ENCODE results near the gene ABCA12.

ABCA12 gene

GRCh38 chr2:215110918-215111317 lies 27.5 kb downstream of the ABCA12 start:
- Histone ChIP-seq H2AFZ (no peak overlapping the region), H3K27ac (no peak overlapping the region), H3K4me1 (no peaks in the 10 kb centered on the region), H3K9me3 (ENCODE audit: control insufficient read depth, low read length) (no peaks in the 10 kb centered on the region), H3K36me3 (ENCODE audit: control insufficient read depth, insufficient read depth, low read length) (no peaks in the 10 kb centered on the region), H3K4me2 (ENCODE audit: low read length) (no peak overlapping the region), H3K4me3 (ENCODE audit: low read depth, low read length) (no peak overlapping the region), H3K9ac (no peak overlapping the region), H3K27me3 (ENCODE audit: control insufficient read depth, insufficient read depth, low read length) (no peaks in the 10 kb centered on the region), H3K79me2 (no peaks in the 10 kb centered on the region)
- TF ChIP-seq CTCF (IDR thresholded peaks at IDR 0.05) = no peak

- no peak overlapping the region for H3K4me3 ChIP-seq (ENCODE audit: low read depth, low read length)
- H3K27me3 ChIP-seq (ENCODE audit: control insufficient read depth, insufficient read depth, low read length) = no peaks in the 10 kb centered on the region
- TF ChIP-seq CTCF (IDR thresholded peaks at IDR 0.05) = no peak
- no peaks in the 10 kb centered on the region for H3K4me1 ChIP-seq
- H3K27ac ChIP-seq = no peak overlapping the region
- H3K9me3 ChIP-seq (ENCODE audit: control insufficient read depth, low read length) = no peaks in the 10 kb centered on the region
- no peak overlapping the region for H2AFZ ChIP-seq
- H3K4me2 ChIP-seq (ENCODE audit: low read length) = no peak overlapping the region
- H3K9ac ChIP-seq = no peak overlapping the region
- H3K79me2 ChIP-seq = no peaks in the 10 kb centered on the region
- no peaks in the 10 kb centered on the region for H3K36me3 ChIP-seq (ENCODE audit: control insufficient read depth, insufficient read depth, low read length)
Measured at GRCh38 chr2:215107216-215108056, 31.0 kb downstream of the ABCA12 start.

GRCh38 chr2:215105607-215106354 lies 32.6 kb downstream of the ABCA12 start:
- Histone ChIP-seq H3K4me3 (ENCODE audit: low read depth, low read length) (no peak overlapping the region), H3K79me2 (no peaks in the 10 kb centered on the region), H3K4me1 (no peaks in the 10 kb centered on the region), H3K9me3 (ENCODE audit: control insufficient read depth, low read length) (no peaks in the 10 kb centered on the region), H2AFZ (no peak overlapping the region), H3K4me2 (ENCODE audit: low read length) (no peak overlapping the region), H3K9ac (no peak overlapping the region), H3K27ac (no peak overlapping the region), H3K36me3 (ENCODE audit: control insufficient read depth, insufficient read depth, low read length) (no peaks in the 10 kb centered on the region), H3K27me3 (ENCODE audit: control insufficient read depth, insufficient read depth, low read length) (no peaks in the 10 kb centered on the region)
- TF ChIP-seq CTCF (IDR thresholded peaks at IDR 0.05) = no peak

- Histone ChIP-seq H3K27ac (no peak overlapping the region), H3K27me3 (ENCODE audit: control insufficient read depth, insufficient read depth, low read length) (no peaks in the 10 kb centered on the region), H3K4me1 (no peaks in the 10 kb centered on the region), H3K9me3 (ENCODE audit: control insufficient read depth, low read length) (no peaks in the 10 kb centered on the region), H3K79me2 (no peaks in the 10 kb centered on the region), H3K4me3 (ENCODE audit: low read depth, low read length) (no peak overlapping the region), H2AFZ (no peak overlapping the region), H3K4me2 (ENCODE audit: low read length) (no peak overlapping the region), H3K9ac (no peak overlapping the region), H3K36me3 (ENCODE audit: control insufficient read depth, insufficient read depth, low read length) (no peaks in the 10 kb centered on the region)
- no peak for TF ChIP-seq CTCF (IDR thresholded peaks at IDR 0.05)
Measured at GRCh38 chr2:215104226-215104625, 34.2 kb downstream of the ABCA12 start.

Measured in parathyroid adenoma (tissue), 2 donors.